NCI-H510A (cell line): ENCODE measurements around the gene URM1.

Source experiments
- DNase-seq: peaks from one replicate; lab custom pipeline; 2025; lab: John Stamatoyannopoulos, UW

URM1 gene

GRCh38 chr9:128429513-128430086 is 58.4 kb downstream of the URM1 start:
- DNase-seq = no peak

- DNase-seq = no peak
Measured at GRCh38 chr9:128431207-128431606, 60.0 kb downstream of the URM1 start.

- no peak for DNase-seq
Measured at GRCh38 chr9:128434340-128434739, 63.2 kb downstream of the URM1 start.

- no peak for DNase-seq
Measured at GRCh38 chr9:128435611-128436010, 64.4 kb downstream of the URM1 start.

- DNase-seq = peak; percentile 44
Measured at GRCh38 chr9:128438343-128439109, 67.4 kb downstream of the URM1 start.

- no peak for DNase-seq
Measured at GRCh38 chr9:128439273-128439672, 68.1 kb downstream of the URM1 start.
